DND-41 (cell line): ENCODE results near the gene ARHGAP45.

Experiments
- CTCF ChIP-seq: IDR thresholded peaks from 2 replicates; pipeline ENCODE4 v1.5.1; 2012; ENCODE audit warnings: borderline replicate concordance, low read length, moderate library complexity, mild to moderate bottlenecking; ENCODE audit not compliant: poor library complexity, severe bottlenecking; ENCODE audit errors: extremely low read depth
- EZH2 ChIP-seq: IDR thresholded peaks from 3 replicates; pipeline ENCODE4 v1.6.1; 2012; ENCODE audit warnings: borderline replicate concordance, low read depth, mild to moderate bottlenecking, moderate library complexity, low read length, inconsistent platforms; ENCODE audit not compliant: severe bottlenecking

- peak; percentile 22 for TF ChIP-seq CTCF
- no peak for TF ChIP-seq EZH2
These were observed 30.9 kb upstream of the ARHGAP45 start for GRCh38 chr19:1035998-1036621.
